ENCODE data around the gene ZFYVE16.

GRCh38 chr5:80480354-80480753 is 72.5 kb downstream of the ZFYVE16 start:
- no peak for TF ChIP-seq POLR2A (IDR thresholded peaks at IDR 0.05)
- TF ChIP-seq POLR2AphosphoS5 (IDR thresholded peaks at IDR 0.05) = no peak
- TF ChIP-seq CTCF (IDR thresholded peaks at IDR 0.05) = no peak

All from suprapubic skin (tissue), 4 donors.